ENCODE measurements around the gene CCDC59. TPM values are rescaled to one million over a fixed set of nuclear protein-coding genes. Genes with fewer than 3 reads are reported as not detected.
"Not testable (repeated sequence)": the region's sequence is repeated elsewhere in the genome, so short reads cannot be mapped to it uniquely, and the experiment has no call there.

The CCDC59 gene
- total RNA-seq, 2 donors from 2014 or later = 14.2 to 30.4 TPM

DNA sequence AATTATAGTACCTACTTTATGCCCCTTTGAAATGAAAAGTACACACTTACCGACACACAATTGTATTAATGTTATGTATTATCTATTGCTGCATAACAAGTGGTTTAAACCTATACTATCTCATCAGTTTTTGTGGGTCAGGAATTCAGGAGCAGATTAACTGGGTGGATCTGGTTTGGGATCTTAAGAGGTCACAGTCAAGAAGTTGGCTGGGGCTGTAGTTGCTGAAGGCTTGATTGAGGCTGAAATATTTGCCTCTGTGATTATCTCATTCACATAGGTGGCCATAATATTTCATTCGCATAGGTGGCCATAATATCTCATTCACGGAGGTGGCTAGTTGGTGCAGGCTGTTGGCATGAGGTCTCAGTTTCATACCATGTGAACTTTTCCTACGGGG, 5.8 kb upstream of the CCDC59 start:
- peaks cover 29% of the 10 kb centered on the region for H3K4me1 ChIP-seq
- no peak overlapping the region for H3K27ac ChIP-seq
- intact Hi-C loops (cut with DNase I) = no loop called here
- no peaks in the 10 kb centered on the region for H3K9me3 ChIP-seq
- DNase-seq (no peak), ATAC-seq (peak; percentile 26)
- WGBS, 2 donors = 42 to 46% methylated on average over 4 of the region's 4 CpGs
- TF ChIP-seq, protein P1, sequence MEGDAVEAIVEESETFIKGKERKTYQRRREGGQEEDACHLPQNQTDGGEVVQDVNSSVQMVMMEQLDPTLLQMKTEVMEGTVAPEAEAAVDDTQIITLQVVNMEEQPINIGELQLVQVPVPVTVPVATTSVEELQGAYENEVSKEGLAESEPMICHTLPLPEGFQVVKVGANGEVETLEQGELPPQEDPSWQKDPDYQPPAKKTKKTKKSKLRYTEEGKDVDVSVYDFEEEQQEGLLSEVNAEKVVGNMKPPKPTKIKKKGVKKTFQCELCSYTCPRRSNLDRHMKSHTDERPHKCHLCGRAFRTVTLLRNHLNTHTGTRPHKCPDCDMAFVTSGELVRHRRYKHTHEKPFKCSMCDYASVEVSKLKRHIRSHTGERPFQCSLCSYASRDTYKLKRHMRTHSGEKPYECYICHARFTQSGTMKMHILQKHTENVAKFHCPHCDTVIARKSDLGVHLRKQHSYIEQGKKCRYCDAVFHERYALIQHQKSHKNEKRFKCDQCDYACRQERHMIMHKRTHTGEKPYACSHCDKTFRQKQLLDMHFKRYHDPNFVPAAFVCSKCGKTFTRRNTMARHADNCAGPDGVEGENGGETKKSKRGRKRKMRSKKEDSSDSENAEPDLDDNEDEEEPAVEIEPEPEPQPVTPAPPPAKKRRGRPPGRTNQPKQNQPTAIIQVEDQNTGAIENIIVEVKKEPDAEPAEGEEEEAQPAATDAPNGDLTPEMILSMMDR (IDR thresholded peaks at IDR 0.05) = no peak
- no peak for TF ChIP-seq POLR2A (IDR thresholded peaks at IDR 0.05)
- no peaks in the 10 kb centered on the region for H3K27me3 ChIP-seq
- H3K4me3 ChIP-seq = no peak overlapping the region
- H3K36me3 ChIP-seq (replicated peaks in 1 of 2; ENCODE audit: insufficient read depth in 1 of 2, low read depth in 2 of 2) = no peaks in the 10 kb centered on the region

GRCh38 chr12:82361461-82361915, 3.3 kb upstream of the CCDC59 start:
- Histone ChIP-seq H3K27me3 (no peaks in the 10 kb centered on the region), H3K4me1 (peaks cover 33% of the 10 kb centered on the region), H3K9me3 (no peaks in the 10 kb centered on the region), H3K27ac (no peak overlapping the region), H3K4me3 (no peak overlapping the region), H3K36me3 (replicated peaks in 1 of 2; ENCODE audit: insufficient read depth in 1 of 2, low read depth in 2 of 2) (no peaks in the 10 kb centered on the region)
- DNase-seq (no peak), ATAC-seq (no peak)
- TF ChIP-seq, protein P1 (IDR thresholded peaks at IDR 0.05) = no peak
- TF ChIP-seq POLR2A (IDR thresholded peaks at IDR 0.05) = no peak
- intact Hi-C loops (cut with DNase I) = no loop called here
- WGBS, 2 donors = 82 to 100% methylated on average over 11 to 19 of the region's 22 CpGs

- H3K4me3 ChIP-seq; intact Hi-C loops (cut with DNase I); H3K9me3 ChIP-seq; ATAC-seq; H3K27ac ChIP-seq; H3K27me3 ChIP-seq; H3K36me3 ChIP-seq (replicated peaks in 1 of 2; ENCODE audit: insufficient read depth in 1 of 2, low read depth in 2 of 2); DNase-seq: not testable (repeated sequence)
- 85 to 99% methylated on average over 11 of the region's 11 CpGs for WGBS, 2 donors
- H3K4me1 ChIP-seq = peaks cover 40% of the 10 kb centered on the region
Measured at GRCh38 chr12:82360834-82361233, 2.6 kb upstream of the CCDC59 start.

GRCh38 chr12:82359115-82359478, 910 bp upstream of the CCDC59 start:
- peak overlapping the region; percentile 94 to 99 (median 97) for H3K27ac ChIP-seq
- TF ChIP-seq POLR2A (IDR thresholded peaks at IDR 0.05) = no peak
- TF ChIP-seq, protein P1 (IDR thresholded peaks at IDR 0.05) = no peak
- no peaks in the 10 kb centered on the region for H3K9me3 ChIP-seq
- no peak for ATAC-seq
- DNase-seq = peak in 3 of 4 donors; percentile 16 to 21 (median 16)
- 3 to 4% methylated on average over 4 of the region's 4 CpGs for WGBS, 2 donors
- H3K4me3 ChIP-seq = peak overlapping the region; percentile 53 to 94
- H3K4me1 ChIP-seq = peaks cover 38% of the 10 kb centered on the region
- H3K27me3 ChIP-seq = no peaks in the 10 kb centered on the region
- intact Hi-C loops (cut with DNase I) = no loop called here
- H3K36me3 ChIP-seq (replicated peaks in 1 of 2; ENCODE audit: insufficient read depth in 1 of 2, low read depth in 2 of 2) = peaks cover 0 to 8% of the 10 kb centered on the region in 2 donors

DNA sequence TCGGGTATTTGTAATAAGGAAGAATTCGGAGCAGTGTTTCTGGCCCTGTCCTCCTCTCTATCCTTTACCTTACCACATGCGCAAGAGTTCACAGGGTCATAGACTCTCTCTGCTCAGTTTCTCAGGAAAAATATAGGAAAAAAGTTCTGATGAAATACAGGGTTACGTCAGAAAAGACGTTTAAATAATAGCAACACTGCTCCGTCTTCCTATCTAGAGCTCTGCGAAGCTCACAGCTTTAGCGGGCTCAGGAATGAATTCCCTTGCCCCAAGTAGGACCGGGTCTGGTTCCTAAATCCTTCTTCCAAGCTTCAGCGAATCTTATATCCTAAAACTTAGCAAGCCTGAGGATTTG, 365 bp downstream of the CCDC59 start:
- Histone ChIP-seq H3K27ac (peak overlapping the region; percentile 94 to 99 (median 97)), H3K4me1 (peaks cover 33% of the 10 kb centered on the region), H3K4me3 (peak overlapping the region; percentile 53 to 94), H3K9me3 (no peaks in the 10 kb centered on the region), H3K27me3 (no peaks in the 10 kb centered on the region), H3K36me3 (replicated peaks in 1 of 2; ENCODE audit: insufficient read depth in 1 of 2, low read depth in 2 of 2) (peaks cover 0 to 9% of the 10 kb centered on the region in 2 donors)
- intact Hi-C loops (cut with DNase I) = no loop called here
- TF ChIP-seq, protein P1 (IDR thresholded peaks at IDR 0.05) = no peak
- TF ChIP-seq POLR2A (IDR thresholded peaks at IDR 0.05) = no peak
- DNase-seq = no peak
- ATAC-seq = no peak
- WGBS, 2 donors = 0% methylated on average over 10 of the region's 10 CpGs
